Measurements from ENCODE around the gene DPPA5. TPM values are rescaled to one million over a fixed set of nuclear protein-coding genes. Genes with fewer than 3 reads are reported as not detected.
A peak's percentile ranks its signal among the peaks of the same experiment; 100 is the strongest.

DPPA5 gene
- polyA plus RNA-seq, 1 donor (not counting 4 experiments of a cell fraction or from before 2014, with no cell fraction given), result not detected

DNA sequence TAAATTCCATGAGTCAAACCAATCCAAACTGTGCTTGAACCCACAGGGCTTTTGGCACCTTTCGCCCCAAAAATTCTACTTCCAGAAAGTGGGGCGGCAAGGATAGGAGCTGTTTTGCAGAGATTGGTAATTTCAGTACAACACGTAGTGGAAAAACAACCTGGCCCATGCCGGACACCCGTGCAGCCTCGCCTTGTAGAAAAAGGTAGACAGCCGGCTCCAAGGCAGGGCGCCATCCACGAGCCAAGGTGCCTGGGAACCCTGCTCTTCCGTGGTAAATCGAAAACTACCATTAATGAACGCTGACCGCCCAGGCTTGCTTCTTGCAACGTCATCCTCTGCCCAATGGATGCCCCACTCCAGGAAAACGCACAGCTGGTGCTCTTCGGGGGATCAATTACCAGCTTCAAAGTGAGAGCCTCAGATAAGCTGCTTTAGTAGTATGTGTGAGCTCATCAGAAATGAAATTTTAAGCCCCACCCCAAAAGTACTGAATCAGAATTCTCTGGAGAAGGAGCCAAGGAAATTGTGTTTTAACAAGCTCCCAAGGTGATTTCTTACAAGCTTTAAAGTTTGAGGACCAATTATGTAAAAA, 13.8 kb upstream of the DPPA5 start:
- H4K20me1 ChIP-seq (ENCODE audit: control insufficient read depth, extremely low read depth, insufficient read depth, low read length), result no peaks in the 10 kb centered on the region
- no peaks in the 10 kb centered on the region for H3K79me2 ChIP-seq (ENCODE audit: control insufficient read depth, insufficient read depth, low read length)
- peaks cover 2% of the 10 kb centered on the region for H3K9me1 ChIP-seq (ENCODE audit: control insufficient read depth, extremely low read depth, insufficient read depth, low read length)
- no peak overlapping the region for H3K9ac ChIP-seq (ENCODE audit: control insufficient read depth, extremely low read depth, insufficient read depth, low read length)
- peak overlapping the region; percentile 41 for H2AFZ ChIP-seq (ENCODE audit: control insufficient read depth, low read length)
- H3K4me1 ChIP-seq (ENCODE audit: control insufficient read depth, extremely low read depth, insufficient read depth, low read length), result no peaks in the 10 kb centered on the region
- FAIRE-seq (no peak), DNase-seq (ENCODE audit: low read depth, low spot score) (no peak)
- TF ChIP-seq, protein P1, sequence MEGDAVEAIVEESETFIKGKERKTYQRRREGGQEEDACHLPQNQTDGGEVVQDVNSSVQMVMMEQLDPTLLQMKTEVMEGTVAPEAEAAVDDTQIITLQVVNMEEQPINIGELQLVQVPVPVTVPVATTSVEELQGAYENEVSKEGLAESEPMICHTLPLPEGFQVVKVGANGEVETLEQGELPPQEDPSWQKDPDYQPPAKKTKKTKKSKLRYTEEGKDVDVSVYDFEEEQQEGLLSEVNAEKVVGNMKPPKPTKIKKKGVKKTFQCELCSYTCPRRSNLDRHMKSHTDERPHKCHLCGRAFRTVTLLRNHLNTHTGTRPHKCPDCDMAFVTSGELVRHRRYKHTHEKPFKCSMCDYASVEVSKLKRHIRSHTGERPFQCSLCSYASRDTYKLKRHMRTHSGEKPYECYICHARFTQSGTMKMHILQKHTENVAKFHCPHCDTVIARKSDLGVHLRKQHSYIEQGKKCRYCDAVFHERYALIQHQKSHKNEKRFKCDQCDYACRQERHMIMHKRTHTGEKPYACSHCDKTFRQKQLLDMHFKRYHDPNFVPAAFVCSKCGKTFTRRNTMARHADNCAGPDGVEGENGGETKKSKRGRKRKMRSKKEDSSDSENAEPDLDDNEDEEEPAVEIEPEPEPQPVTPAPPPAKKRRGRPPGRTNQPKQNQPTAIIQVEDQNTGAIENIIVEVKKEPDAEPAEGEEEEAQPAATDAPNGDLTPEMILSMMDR (optimal IDR thresholded peaks at IDR 0.05 in 1 of 3, IDR thresholded peaks at IDR 0.05 in 1 of 3, conservative IDR thresholded peaks at IDR 0.05 in 1 of 3; ENCODE audit: extremely low read depth in 1 of 3, insufficient read depth in 2 of 3, low read length in 3 of 3), result no peak
- no peak for TF ChIP-seq EZH2 (IDR thresholded peaks at IDR 0.05; ENCODE audit: low read length)
- H3K4me3 ChIP-seq (ENCODE audit: control insufficient read depth in 2 of 3, extremely low read depth in 1 of 3, insufficient read depth in 2 of 3, low read depth in 1 of 3, low read length in 3 of 3), result peak overlapping the region in 1 of 3 experiments; percentile 2
- H3K27ac ChIP-seq (ENCODE audit: control insufficient read depth, insufficient read depth, low read length), result no peak overlapping the region
- H3K9me3 ChIP-seq (ENCODE audit: control insufficient read depth, low read depth, low read length), result no peaks in the 10 kb centered on the region
- H3K27me3 ChIP-seq (ENCODE audit: control insufficient read depth, extremely low read depth, insufficient read depth, low read length), result no peaks in the 10 kb centered on the region
- peak overlapping the region; percentile 38 for H3K4me2 ChIP-seq (ENCODE audit: control insufficient read depth, extremely low read depth, insufficient read depth, low read depth, low read length)
- dilution Hi-C loops (cut with MboI; ENCODE audit: extremely low pct_ligation_motif_present, low sequenced_read_pairs), result no loop called here
- H3K36me3 ChIP-seq (ENCODE audit: control insufficient read depth in 2 of 2, extremely low read depth in 1 of 2, insufficient read depth in 2 of 2, low read length in 2 of 2), result no peaks in the 10 kb centered on the region

- Histone ChIP-seq H2AFZ (ENCODE audit: control insufficient read depth, low read length) (no peak overlapping the region), H3K9me1 (ENCODE audit: control insufficient read depth, extremely low read depth, insufficient read depth, low read length) (peaks cover 2% of the 10 kb centered on the region), H3K4me1 (ENCODE audit: control insufficient read depth, extremely low read depth, insufficient read depth, low read length) (no peaks in the 10 kb centered on the region), H3K36me3 (ENCODE audit: control insufficient read depth in 2 of 2, extremely low read depth in 1 of 2, insufficient read depth in 2 of 2, low read length in 2 of 2) (no peaks in the 10 kb centered on the region), H4K20me1 (ENCODE audit: control insufficient read depth, extremely low read depth, insufficient read depth, low read length) (no peaks in the 10 kb centered on the region), H3K4me2 (ENCODE audit: control insufficient read depth, extremely low read depth, insufficient read depth, low read depth, low read length) (no peak overlapping the region), H3K9ac (ENCODE audit: control insufficient read depth, extremely low read depth, insufficient read depth, low read length) (no peak overlapping the region), H3K27me3 (ENCODE audit: control insufficient read depth, extremely low read depth, insufficient read depth, low read length) (no peaks in the 10 kb centered on the region), H3K27ac (ENCODE audit: control insufficient read depth, insufficient read depth, low read length) (no peak overlapping the region), H3K4me3 (ENCODE audit: control insufficient read depth in 2 of 3, extremely low read depth in 1 of 3, insufficient read depth in 2 of 3, low read depth in 1 of 3, low read length in 3 of 3) (no peak overlapping the region), H3K9me3 (ENCODE audit: control insufficient read depth, low read depth, low read length) (no peaks in the 10 kb centered on the region), H3K79me2 (ENCODE audit: control insufficient read depth, insufficient read depth, low read length) (no peaks in the 10 kb centered on the region)
- DNase-seq (ENCODE audit: low read depth, low spot score), result no peak
- no peak for TF ChIP-seq EZH2 (IDR thresholded peaks at IDR 0.05; ENCODE audit: low read length)
- TF ChIP-seq, protein P1 (optimal IDR thresholded peaks at IDR 0.05 in 1 of 3, IDR thresholded peaks at IDR 0.05 in 1 of 3, conservative IDR thresholded peaks at IDR 0.05 in 1 of 3; ENCODE audit: extremely low read depth in 1 of 3, insufficient read depth in 2 of 3, low read length in 3 of 3), result no peak
- FAIRE-seq, result no peak
- dilution Hi-C loops (cut with MboI; ENCODE audit: extremely low pct_ligation_motif_present, low sequenced_read_pairs), result no loop called here
Measured at GRCh38 chr6:73364549-73364948, 10.5 kb upstream of the DPPA5 start.

Measured in keratinocyte (primary cell).